ENCODE data around the gene CELF4.

Gene CELF4

DNA sequence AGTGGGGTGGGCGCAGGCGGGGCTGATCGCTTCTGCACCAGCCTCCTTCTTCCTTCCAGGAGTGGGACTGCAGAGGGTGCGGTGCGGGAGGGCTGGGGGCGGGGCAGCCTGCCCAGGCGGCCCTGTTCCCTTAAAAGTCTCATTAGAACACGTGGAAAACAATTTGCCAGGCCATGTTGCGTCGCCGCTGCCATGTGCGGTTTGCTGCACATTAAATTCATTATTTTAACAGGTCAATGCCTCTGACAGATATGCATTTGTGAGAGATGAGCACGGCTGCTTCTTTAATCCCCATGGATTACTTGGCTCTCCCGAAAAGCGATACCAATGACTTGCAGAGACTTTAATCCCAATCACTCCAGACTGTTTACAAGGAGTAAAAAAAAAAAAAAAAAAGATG is 139.0 kb downstream of the CELF4 start:
- ChIA-PET POLR2A (no interaction called here), CTCF (no interaction called here)
- peaks cover 0 to 38% (median 5%) of the 10 kb centered on the region in 4 experiments for H3K4me1 ChIP-seq (ENCODE audit: control extremely low read depth in 1 of 4, control insufficient read depth in 4 of 4, insufficient read depth in 4 of 4, low read length in 3 of 4)
- no peaks in the 10 kb centered on the region for H3K36me3 ChIP-seq (ENCODE audit: control insufficient read depth in 4 of 4, insufficient read depth in 4 of 4, low read length in 3 of 4)
- no peak overlapping the region for H3K4me3 ChIP-seq (ENCODE audit: control insufficient read depth in 1 of 7, extremely low read depth in 1 of 7, insufficient read depth in 4 of 7, low read depth in 2 of 7, low read length in 6 of 7)
- H3K27ac ChIP-seq (ENCODE audit: insufficient read depth in 1 of 2, low read depth in 1 of 2, low read length in 2 of 2, poor library complexity in 1 of 2, severe bottlenecking in 2 of 2): no peak overlapping the region
- H3K9me3 ChIP-seq (ENCODE audit: control extremely low read depth in 1 of 5, control insufficient read depth in 4 of 5, insufficient read depth in 2 of 5, low read depth in 1 of 5, low read length in 4 of 5): no peaks in the 10 kb centered on the region
- no peaks in the 10 kb centered on the region for H3K27me3 ChIP-seq (replicated peaks in 2 of 5; ENCODE audit: control insufficient read depth in 4 of 5, insufficient read depth in 5 of 5, low read length in 4 of 5)
- no peak for DNase-seq
- WGBS (ENCODE audit: insufficient coverage): 96% methylated on average over 12 of the region's 15 CpGs

DNA sequence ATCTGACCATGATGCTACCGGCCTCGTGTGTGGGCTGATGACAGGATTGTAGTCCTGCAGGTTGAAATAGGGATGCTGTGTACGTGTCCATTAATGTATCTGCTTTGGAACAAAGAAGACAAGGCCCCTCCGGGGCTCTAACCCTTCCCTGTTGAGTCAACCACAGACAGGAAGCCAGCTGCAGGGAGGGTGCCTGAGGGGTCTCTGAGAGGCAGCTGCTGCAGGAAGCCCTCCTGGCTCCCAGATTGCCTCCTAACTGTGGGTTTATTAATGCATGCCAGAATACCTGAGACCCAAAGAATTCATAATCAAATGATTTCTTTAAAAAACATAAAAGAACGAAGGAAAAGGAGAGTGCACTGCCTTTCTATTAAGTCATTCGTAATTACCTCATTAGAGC is 140.4 kb downstream of the CELF4 start:
- H3K27me3 ChIP-seq (replicated peaks in 2 of 5; ENCODE audit: control insufficient read depth in 4 of 5, insufficient read depth in 5 of 5, low read length in 4 of 5): no peaks in the 10 kb centered on the region
- ChIA-PET POLR2A (no interaction called here), CTCF (interaction anchor here (0.6 kb wide), 1 partner anchor 21 kb away, joined by 3 read pairs; no protein-coding TSS in a partner anchor)
- H3K27ac ChIP-seq (ENCODE audit: insufficient read depth in 1 of 2, low read depth in 1 of 2, low read length in 2 of 2, poor library complexity in 1 of 2, severe bottlenecking in 2 of 2): no peak overlapping the region
- no peak overlapping the region for H3K4me3 ChIP-seq (ENCODE audit: control insufficient read depth in 1 of 7, extremely low read depth in 1 of 7, insufficient read depth in 4 of 7, low read depth in 2 of 7, low read length in 6 of 7)
- no peaks in the 10 kb centered on the region for H3K36me3 ChIP-seq (ENCODE audit: control insufficient read depth in 4 of 4, insufficient read depth in 4 of 4, low read length in 3 of 4)
- 52% methylated on average over 3 of the region's 6 CpGs for WGBS (ENCODE audit: insufficient coverage)
- peaks cover 0 to 35% (median 5%) of the 10 kb centered on the region in 4 experiments for H3K4me1 ChIP-seq (ENCODE audit: control extremely low read depth in 1 of 4, control insufficient read depth in 4 of 4, insufficient read depth in 4 of 4, low read length in 3 of 4)
- no peak for DNase-seq
- H3K9me3 ChIP-seq (ENCODE audit: control extremely low read depth in 1 of 5, control insufficient read depth in 4 of 5, insufficient read depth in 2 of 5, low read depth in 1 of 5, low read length in 4 of 5): no peaks in the 10 kb centered on the region

DNA sequence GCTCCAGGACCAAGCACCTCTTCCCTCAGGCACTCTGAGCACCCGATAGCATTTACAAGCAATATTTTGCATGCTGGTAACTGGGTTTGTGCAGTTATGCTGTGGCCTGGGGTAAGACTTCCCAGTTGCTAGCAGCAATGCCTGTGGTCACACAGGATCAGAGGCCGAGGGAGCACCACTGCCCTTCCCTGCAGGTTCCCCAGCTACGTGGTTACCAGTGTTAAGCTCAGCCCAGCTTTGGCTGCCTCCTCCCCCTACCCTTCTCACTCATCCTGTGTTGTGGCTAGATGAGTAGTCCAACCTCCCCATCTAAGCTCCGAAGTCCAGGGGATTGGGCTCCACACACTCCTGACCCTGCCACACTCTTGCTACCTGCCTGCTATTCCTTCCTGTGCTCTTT is 141.1 kb downstream of the CELF4 start:
- 86% methylated on average over 2 of the region's 4 CpGs for WGBS (ENCODE audit: insufficient coverage)
- CTCF ChIA-PET: interaction anchor here (0.6 kb wide), 1 partner anchor 21 kb away, joined by 3 read pairs; no protein-coding TSS in a partner anchor
- no peak for DNase-seq

DNA sequence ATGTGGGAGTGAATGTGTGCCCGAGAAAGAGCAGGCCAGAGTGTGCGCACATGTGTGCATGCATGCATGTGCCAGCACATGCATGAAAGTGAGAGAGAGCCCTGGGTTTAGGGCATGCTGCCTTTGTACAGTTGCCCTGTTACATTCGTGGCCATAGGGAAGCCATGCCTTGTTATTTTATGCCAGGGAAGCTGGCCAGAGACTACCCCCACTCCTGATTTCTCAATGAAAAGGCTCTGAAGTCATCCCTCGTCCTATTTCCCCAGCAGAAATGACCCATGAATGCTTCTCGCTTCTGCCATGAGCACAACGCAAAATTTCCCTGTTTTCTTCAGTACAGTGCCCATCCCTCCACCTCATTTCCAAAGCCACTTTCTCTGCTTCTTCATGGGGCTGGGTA is 143.0 kb downstream of the CELF4 start:
- Histone ChIP-seq H3K4me1 (ENCODE audit: control extremely low read depth in 1 of 4, control insufficient read depth in 4 of 4, insufficient read depth in 4 of 4, low read length in 3 of 4) (peaks cover 0 to 26% (median 5%) of the 10 kb centered on the region in 4 experiments), H3K27ac (ENCODE audit: insufficient read depth in 1 of 2, low read depth in 1 of 2, low read length in 2 of 2, poor library complexity in 1 of 2, severe bottlenecking in 2 of 2) (no peak overlapping the region), H3K9me3 (ENCODE audit: control extremely low read depth in 1 of 5, control insufficient read depth in 4 of 5, insufficient read depth in 2 of 5, low read depth in 1 of 5, low read length in 4 of 5) (no peaks in the 10 kb centered on the region), H3K27me3 (replicated peaks in 2 of 5; ENCODE audit: control insufficient read depth in 4 of 5, insufficient read depth in 5 of 5, low read length in 4 of 5) (peaks cover 0 to 5% (median 0%) of the 10 kb centered on the region in 5 experiments), H3K4me3 (ENCODE audit: control insufficient read depth in 1 of 7, extremely low read depth in 1 of 7, insufficient read depth in 4 of 7, low read depth in 2 of 7, low read length in 6 of 7) (no peak overlapping the region), H3K36me3 (ENCODE audit: control insufficient read depth in 4 of 4, insufficient read depth in 4 of 4, low read length in 3 of 4) (no peaks in the 10 kb centered on the region)
- no peak for DNase-seq
- POLR2A ChIA-PET: no interaction called here
- CTCF ChIA-PET: interaction anchor here (0.9 to 1.1 kb wide), 2 partner anchors 21 to 44 kb away, joined by 3 to 4 read pairs; no protein-coding TSS in a partner anchor
- WGBS (ENCODE audit: insufficient coverage): 87% methylated on average over 6 of the region's 6 CpGs

More for the DNA sequence above, 141.1 kb downstream of the CELF4 start:
- Histone ChIP-seq H3K27ac (ENCODE audit: insufficient read depth in 1 of 2, low read depth in 1 of 2, low read length in 2 of 2, poor library complexity in 1 of 2, severe bottlenecking in 2 of 2) (no peak overlapping the region), H3K9me3 (ENCODE audit: control extremely low read depth in 1 of 5, control insufficient read depth in 4 of 5, insufficient read depth in 2 of 5, low read depth in 1 of 5, low read length in 4 of 5) (no peaks in the 10 kb centered on the region), H3K27me3 (replicated peaks in 2 of 5; ENCODE audit: control insufficient read depth in 4 of 5, insufficient read depth in 5 of 5, low read length in 4 of 5) (peaks cover 0 to 3% (median 0%) of the 10 kb centered on the region in 5 experiments), H3K4me3 (ENCODE audit: control insufficient read depth in 1 of 7, extremely low read depth in 1 of 7, insufficient read depth in 4 of 7, low read depth in 2 of 7, low read length in 6 of 7) (no peak overlapping the region), H3K36me3 (ENCODE audit: control insufficient read depth in 4 of 4, insufficient read depth in 4 of 4, low read length in 3 of 4) (no peaks in the 10 kb centered on the region), H3K4me1 (ENCODE audit: control extremely low read depth in 1 of 4, control insufficient read depth in 4 of 4, insufficient read depth in 4 of 4, low read length in 3 of 4) (peaks cover 0 to 33% (median 5%) of the 10 kb centered on the region in 4 experiments)
- POLR2A ChIA-PET: no interaction called here

DNA sequence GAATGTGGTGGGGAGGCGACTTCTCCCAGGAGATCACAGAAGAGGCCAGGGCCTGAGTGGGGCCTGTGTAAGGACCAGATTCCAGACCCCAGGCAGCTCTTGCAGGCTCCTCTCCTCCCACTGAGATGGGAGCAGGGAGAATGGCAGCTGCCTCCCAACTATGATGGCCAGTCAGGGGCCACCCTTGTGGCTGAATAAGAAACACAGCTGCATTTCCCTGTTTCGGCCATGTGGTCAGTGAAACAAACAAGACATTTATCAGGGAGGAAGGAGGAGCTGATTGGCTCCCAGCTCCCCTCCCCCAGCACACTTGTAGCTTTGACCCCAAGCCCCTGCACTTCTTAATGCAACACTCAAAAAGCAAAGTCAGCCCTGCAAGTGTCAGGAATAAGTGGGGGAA is 143.5 kb downstream of the CELF4 start:
- H3K27ac ChIP-seq (ENCODE audit: insufficient read depth in 1 of 2, low read depth in 1 of 2, low read length in 2 of 2, poor library complexity in 1 of 2, severe bottlenecking in 2 of 2): no peak overlapping the region
- H3K36me3 ChIP-seq (ENCODE audit: control insufficient read depth in 4 of 4, insufficient read depth in 4 of 4, low read length in 3 of 4): no peaks in the 10 kb centered on the region
- no peak overlapping the region for H3K4me3 ChIP-seq (ENCODE audit: control insufficient read depth in 1 of 7, extremely low read depth in 1 of 7, insufficient read depth in 4 of 7, low read depth in 2 of 7, low read length in 6 of 7)
- WGBS (ENCODE audit: insufficient coverage): 100% methylated on average over 1 of the region's 2 CpGs
- POLR2A ChIA-PET: no interaction called here
- CTCF ChIA-PET: interaction anchor here (0.9 to 1.1 kb wide), 2 partner anchors 22 to 44 kb away, joined by 3 to 4 read pairs; no protein-coding TSS in a partner anchor
- peaks cover 0 to 5% (median 0%) of the 10 kb centered on the region in 5 experiments for H3K27me3 ChIP-seq (replicated peaks in 2 of 5; ENCODE audit: control insufficient read depth in 4 of 5, insufficient read depth in 5 of 5, low read length in 4 of 5)
- H3K9me3 ChIP-seq (ENCODE audit: control extremely low read depth in 1 of 5, control insufficient read depth in 4 of 5, insufficient read depth in 2 of 5, low read depth in 1 of 5, low read length in 4 of 5): no peaks in the 10 kb centered on the region
- DNase-seq: no peak
- H3K4me1 ChIP-seq (ENCODE audit: control extremely low read depth in 1 of 4, control insufficient read depth in 4 of 4, insufficient read depth in 4 of 4, low read length in 3 of 4): peaks cover 0 to 26% (median 5%) of the 10 kb centered on the region in 4 experiments

DNA sequence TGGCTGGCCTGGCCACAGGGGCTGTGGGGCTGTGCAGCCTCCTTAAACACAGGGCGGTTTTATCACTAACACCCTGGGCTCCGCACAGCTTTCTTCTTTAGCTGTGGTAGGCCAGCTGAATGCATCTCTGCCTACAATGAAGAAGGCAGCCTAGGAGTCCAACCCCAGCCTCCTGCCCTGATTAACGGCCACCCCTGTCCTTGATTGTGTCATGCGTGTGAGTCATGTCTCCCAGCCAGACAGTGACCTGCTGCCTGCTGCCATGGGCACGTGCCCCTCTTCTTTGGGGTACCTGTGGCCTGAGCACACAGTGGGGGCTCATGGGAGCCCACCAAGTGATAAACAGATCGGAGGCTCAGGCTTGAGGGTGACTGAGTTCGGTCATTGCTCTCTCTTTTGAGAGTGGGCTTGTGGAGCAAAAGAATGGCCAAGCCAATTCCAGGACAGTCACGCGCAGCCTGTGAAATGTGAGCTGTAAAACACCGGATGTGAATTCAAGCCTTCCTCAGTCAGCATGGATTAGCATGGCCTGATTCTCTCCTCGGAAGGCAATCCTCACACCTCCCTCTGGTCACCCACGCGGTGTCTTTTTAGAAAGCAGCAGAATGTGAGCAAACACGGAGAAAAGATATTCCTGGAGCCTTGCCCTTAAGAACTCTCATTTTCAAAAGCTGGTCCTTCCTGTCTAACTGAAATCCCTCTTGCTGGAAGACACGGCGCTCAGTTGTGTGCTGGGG is 144.1 kb downstream of the CELF4 start:
- H3K9me3 ChIP-seq (ENCODE audit: control extremely low read depth in 1 of 5, control insufficient read depth in 4 of 5, insufficient read depth in 2 of 5, low read depth in 1 of 5, low read length in 4 of 5): no peaks in the 10 kb centered on the region
- WGBS (ENCODE audit: insufficient coverage): over 99% methylated on average over 15 of the region's 16 CpGs
- H3K4me1 ChIP-seq (ENCODE audit: control extremely low read depth in 1 of 4, control insufficient read depth in 4 of 4, insufficient read depth in 4 of 4, low read length in 3 of 4): peaks cover 0 to 24% (median 5%) of the 10 kb centered on the region in 4 experiments
- CTCF ChIA-PET: interaction anchor here (0.9 to 1.1 kb wide), 2 partner anchors 22 to 45 kb away, joined by 3 to 4 read pairs; no protein-coding TSS in a partner anchor
- H3K27ac ChIP-seq (ENCODE audit: insufficient read depth in 1 of 2, low read depth in 1 of 2, low read length in 2 of 2, poor library complexity in 1 of 2, severe bottlenecking in 2 of 2): no peak overlapping the region
- H3K36me3 ChIP-seq (ENCODE audit: control insufficient read depth in 4 of 4, insufficient read depth in 4 of 4, low read length in 3 of 4): no peaks in the 10 kb centered on the region
- no peak for DNase-seq
- peaks cover 0 to 5% (median 0%) of the 10 kb centered on the region in 5 experiments for H3K27me3 ChIP-seq (replicated peaks in 2 of 5; ENCODE audit: control insufficient read depth in 4 of 5, insufficient read depth in 5 of 5, low read length in 4 of 5)
- POLR2A ChIA-PET: no interaction called here
- H3K4me3 ChIP-seq (ENCODE audit: control insufficient read depth in 1 of 7, extremely low read depth in 1 of 7, insufficient read depth in 4 of 7, low read depth in 2 of 7, low read length in 6 of 7): no peak overlapping the region

DNA sequence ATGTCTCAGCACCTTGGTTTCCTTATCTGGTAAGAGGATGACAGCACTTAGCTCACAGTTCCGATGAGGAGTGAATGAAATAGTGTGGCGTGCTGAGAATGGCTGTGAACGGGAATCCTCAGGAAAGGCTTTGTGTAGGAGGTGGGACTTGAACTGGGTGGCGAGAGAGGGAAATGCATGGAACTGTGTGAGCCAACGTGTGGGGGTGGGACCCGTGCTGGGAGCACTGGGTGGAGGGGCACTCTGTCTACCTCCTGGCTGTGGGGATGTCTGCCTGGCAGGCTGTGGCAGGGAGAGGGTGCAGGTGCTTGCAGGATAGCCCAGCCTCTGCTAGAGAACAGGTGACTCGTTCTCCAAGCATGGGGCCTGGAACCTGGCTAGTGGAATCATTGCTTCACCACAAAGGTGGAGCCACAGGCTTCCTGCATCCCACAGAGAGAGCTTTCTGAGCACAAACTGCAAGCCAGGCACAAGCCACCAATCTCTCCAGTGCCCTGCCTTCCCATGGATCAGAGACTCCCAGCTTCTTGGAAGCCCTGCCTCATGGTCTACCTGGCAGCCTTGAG is 145.2 kb downstream of the CELF4 start:
- 95% methylated on average over 4 of the region's 7 CpGs for WGBS (ENCODE audit: insufficient coverage)

More for the DNA sequence above, 145.2 kb downstream of the CELF4 start:
- ChIA-PET POLR2A (no interaction called here), CTCF (no interaction called here)
- peaks cover 0 to 5% (median 0%) of the 10 kb centered on the region in 5 experiments for H3K27me3 ChIP-seq (replicated peaks in 2 of 5; ENCODE audit: control insufficient read depth in 4 of 5, insufficient read depth in 5 of 5, low read length in 4 of 5)
- no peak overlapping the region for H3K27ac ChIP-seq (ENCODE audit: insufficient read depth in 1 of 2, low read depth in 1 of 2, low read length in 2 of 2, poor library complexity in 1 of 2, severe bottlenecking in 2 of 2)
- H3K4me1 ChIP-seq (ENCODE audit: control extremely low read depth in 1 of 4, control insufficient read depth in 4 of 4, insufficient read depth in 4 of 4, low read length in 3 of 4): peaks cover 0 to 13% (median 4%) of the 10 kb centered on the region in 4 experiments
- no peak for DNase-seq
- no peaks in the 10 kb centered on the region for H3K9me3 ChIP-seq (ENCODE audit: control extremely low read depth in 1 of 5, control insufficient read depth in 4 of 5, insufficient read depth in 2 of 5, low read depth in 1 of 5, low read length in 4 of 5)
- H3K4me3 ChIP-seq (ENCODE audit: control insufficient read depth in 1 of 7, extremely low read depth in 1 of 7, insufficient read depth in 4 of 7, low read depth in 2 of 7, low read length in 6 of 7): no peak overlapping the region
- H3K36me3 ChIP-seq (ENCODE audit: control insufficient read depth in 4 of 4, insufficient read depth in 4 of 4, low read length in 3 of 4): no peaks in the 10 kb centered on the region

Measured in common myeloid progenitor, CD34-positive (primary cell).